Measurements from ENCODE around the gene PLP2.

DNA sequence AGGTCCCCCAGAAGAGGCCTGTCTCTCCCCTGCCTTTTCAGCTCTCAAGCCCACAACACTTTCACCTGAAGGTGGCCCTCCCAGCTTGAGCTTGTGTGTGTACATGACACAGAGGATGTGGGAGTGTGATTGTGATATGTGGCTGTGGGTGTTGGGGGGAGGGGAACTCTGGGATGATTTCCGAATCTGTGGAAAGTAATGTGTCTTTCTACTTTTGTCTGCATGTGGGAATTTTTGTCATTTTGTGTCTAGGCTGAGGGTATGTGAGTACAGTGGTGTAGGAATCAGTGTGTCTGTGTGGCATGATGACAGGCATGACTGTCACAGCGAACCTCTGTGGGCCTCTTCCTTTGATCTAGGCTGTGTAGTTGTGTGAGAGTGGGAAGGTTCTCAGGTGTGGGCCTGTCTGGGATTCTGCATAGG, 21.9 kb downstream of the PLP2 start:
- TF ChIP-seq, protein P1, sequence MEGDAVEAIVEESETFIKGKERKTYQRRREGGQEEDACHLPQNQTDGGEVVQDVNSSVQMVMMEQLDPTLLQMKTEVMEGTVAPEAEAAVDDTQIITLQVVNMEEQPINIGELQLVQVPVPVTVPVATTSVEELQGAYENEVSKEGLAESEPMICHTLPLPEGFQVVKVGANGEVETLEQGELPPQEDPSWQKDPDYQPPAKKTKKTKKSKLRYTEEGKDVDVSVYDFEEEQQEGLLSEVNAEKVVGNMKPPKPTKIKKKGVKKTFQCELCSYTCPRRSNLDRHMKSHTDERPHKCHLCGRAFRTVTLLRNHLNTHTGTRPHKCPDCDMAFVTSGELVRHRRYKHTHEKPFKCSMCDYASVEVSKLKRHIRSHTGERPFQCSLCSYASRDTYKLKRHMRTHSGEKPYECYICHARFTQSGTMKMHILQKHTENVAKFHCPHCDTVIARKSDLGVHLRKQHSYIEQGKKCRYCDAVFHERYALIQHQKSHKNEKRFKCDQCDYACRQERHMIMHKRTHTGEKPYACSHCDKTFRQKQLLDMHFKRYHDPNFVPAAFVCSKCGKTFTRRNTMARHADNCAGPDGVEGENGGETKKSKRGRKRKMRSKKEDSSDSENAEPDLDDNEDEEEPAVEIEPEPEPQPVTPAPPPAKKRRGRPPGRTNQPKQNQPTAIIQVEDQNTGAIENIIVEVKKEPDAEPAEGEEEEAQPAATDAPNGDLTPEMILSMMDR (IDR thresholded peaks at IDR 0.05; ENCODE audit: low read length) = no peak
- TF ChIP-seq EZH2phosphoT487 (IDR thresholded peaks at IDR 0.05; ENCODE audit: low read length) (no peak), EZH2 (optimal IDR thresholded peaks at IDR 0.05; ENCODE audit: low read depth, low read length) (no peak)
